ENCODE results near the gene PLA1A.
"Not testable (repeated sequence)": the region's sequence is repeated elsewhere in the genome, so short reads cannot be mapped to it uniquely, and the experiment has no call there.

The PLA1A gene

DNA sequence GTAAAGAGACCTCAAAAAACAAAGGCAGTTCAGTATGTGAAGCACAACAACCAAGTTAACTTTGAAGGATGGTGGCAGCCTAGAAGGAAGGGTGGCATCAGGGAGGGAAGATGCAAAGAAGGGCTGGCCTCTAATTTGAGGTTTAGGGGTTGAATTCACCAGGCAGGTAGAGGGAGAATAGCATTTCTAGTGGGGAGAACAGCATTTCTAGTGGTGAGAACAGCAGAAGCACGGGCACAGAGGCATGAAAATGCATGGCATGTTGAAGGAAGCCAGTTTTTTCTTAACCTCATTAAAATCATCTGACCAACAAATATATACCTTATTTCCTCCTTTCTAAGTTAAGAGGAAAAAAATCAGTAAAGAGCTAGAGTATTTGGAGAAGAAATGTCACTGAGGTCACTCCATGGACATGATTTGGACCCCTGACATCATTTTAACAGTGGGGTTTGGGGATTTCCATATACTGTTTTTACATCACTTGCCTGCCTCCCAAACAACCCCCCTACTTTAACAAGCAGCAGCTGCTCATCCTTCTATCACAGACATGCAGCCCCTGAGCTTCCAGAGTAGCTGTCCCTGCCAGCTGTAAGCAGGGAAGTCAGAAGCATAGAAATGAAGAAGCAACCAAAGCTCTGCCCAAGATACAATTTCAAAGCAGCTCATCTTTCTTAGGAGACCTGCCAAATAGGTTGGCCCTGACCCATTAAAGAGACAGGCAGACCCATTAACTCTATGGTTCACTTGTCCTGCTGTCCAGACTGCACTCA is 65.1 kb downstream of the PLA1A start:
- DNase-seq (ENCODE audit: low spot score), result no peak

DNA sequence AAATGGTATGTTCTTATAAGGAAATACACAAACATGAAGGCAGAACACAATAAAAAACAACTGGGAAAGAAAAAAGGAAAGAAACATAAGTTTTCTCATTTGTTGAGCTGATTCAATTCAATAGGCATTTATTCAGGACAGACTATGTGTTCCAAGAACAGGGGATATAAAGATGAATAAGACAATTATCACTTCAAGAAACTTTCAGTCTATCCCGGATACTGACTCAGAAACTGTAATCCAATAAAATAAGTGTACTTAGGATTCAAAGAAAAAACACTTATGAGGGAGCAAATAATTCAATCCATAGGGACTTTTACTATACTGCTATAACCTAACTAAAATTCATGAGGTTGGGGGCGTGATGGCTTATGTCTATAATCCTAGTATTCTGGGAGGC is 66.2 kb downstream of the PLA1A start:
- DNase-seq (ENCODE audit: low spot score), result no peak

DNA sequence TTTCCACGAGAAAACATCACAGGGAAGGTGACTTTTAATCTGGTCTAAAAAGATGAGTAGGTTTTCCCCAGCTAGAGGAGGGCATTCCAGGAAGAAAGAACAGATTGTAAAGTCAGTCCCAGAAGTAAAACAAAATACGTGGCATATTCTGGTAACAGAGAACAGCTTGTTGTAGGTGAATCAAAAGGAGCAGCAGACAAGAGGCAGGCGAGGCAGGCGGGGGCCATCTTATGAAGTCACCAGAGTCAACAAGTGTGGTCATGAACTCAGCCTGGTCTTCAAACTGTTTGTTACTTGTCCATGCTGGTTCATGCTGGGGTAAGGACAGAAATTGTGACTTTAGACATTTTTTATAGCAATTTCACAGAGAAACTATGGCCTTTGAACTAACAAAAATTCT is 66.7 kb downstream of the PLA1A start:
- peak; percentile 64 for DNase-seq (ENCODE audit: low spot score)

- no peak for DNase-seq (ENCODE audit: low spot score)
Measured at GRCh38 chr3:119664850-119665379, 67.2 kb downstream of the PLA1A start.

DNA sequence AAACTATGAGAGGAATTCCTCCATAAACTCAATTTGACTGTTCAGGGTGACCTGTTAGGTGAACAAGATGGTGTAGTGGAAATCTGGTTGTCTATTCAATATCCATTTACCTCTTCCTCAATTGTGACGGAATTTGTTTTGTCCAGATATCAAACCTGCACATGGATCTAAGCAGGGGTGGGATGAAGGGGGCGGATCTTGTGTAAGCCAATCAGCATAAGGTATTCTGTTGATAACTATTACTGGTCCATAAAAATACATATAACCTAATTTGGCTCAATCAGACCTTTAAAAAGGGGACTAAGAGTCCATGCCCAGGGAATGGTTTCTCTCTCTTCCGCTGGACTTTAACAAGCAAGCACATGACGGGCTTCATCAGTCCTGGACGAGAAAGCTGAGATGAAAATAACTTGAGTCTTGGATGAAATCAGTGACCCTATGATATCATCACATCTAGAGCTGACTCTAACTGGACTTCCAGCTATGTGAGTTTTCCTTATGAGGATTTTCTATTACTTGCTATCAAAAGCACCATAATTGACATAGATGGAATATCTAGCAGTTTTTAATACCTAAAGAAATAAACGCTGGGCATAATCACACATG is 68.4 kb downstream of the PLA1A start:
- no peak for DNase-seq (ENCODE audit: low spot score)

- peak; percentile 52 for DNase-seq (ENCODE audit: low spot score)
Measured at GRCh38 chr3:119669906-119670570, 72.4 kb downstream of the PLA1A start.

GRCh38 chr3:119672776-119673175 is 75.1 kb downstream of the PLA1A start:
- DNase-seq (ENCODE audit: low spot score), result no peak

GRCh38 chr3:119673875-119674274 is 76.2 kb downstream of the PLA1A start:
- no peak for DNase-seq (ENCODE audit: low spot score)

GRCh38 chr3:119675188-119675874 is 77.6 kb downstream of the PLA1A start:
- DNase-seq (ENCODE audit: low spot score), result no peak

DNA sequence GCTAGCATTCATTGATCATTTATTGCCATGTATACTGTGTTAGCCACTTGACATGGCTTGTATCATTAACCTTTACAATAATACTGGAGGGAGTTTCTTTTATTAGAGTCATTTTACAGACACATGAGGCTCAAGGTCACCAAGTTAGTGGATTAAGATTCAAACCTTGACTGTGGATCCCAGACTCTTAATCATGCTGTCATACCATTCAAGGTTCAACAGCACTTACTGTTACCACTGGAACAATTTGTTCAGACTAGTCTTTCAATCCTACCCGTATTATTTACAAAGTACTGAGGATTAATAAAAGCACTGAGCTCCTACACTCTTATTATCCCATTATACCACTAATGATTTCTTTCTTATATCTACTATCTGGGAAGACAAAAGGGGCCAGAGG is 78.3 kb downstream of the PLA1A start:
- DNase-seq (ENCODE audit: low spot score), result no peak

GRCh38 chr3:119676771-119677640 is 79.3 kb downstream of the PLA1A start, which contains the start of gene COX17:
COX17 (minus strand) TSS chr3:119677406; CDS start chr3:119677310, 96 bp downstream.
- DNase-seq (ENCODE audit: low spot score), result peak; percentile 99

GRCh38 chr3:119677641-119677934 is 79.9 kb downstream of the PLA1A start:
- DNase-seq (ENCODE audit: low spot score), result no peak

GRCh38 chr3:119678209-119678608 is 80.5 kb downstream of the PLA1A start:
- not testable (repeated sequence) for DNase-seq (ENCODE audit: low spot score)
